GM12875 (cell line): Measurements from ENCODE around the gene FAM20C.
"Not testable (repeated sequence)": the region's sequence is repeated elsewhere in the genome, so short reads cannot be mapped to it uniquely, and the experiment has no call there.

Experiments used
- H3K4me3 ChIP-seq: one replicate; pipeline ENCODE4 v1.5.1; 2011; ENCODE audit warnings: low read depth, low read length, control low read depth
- CTCF ChIP-seq: IDR thresholded peaks from 2 replicates; pipeline ENCODE4 v1.5.1; 2011; ENCODE audit warnings: low read depth, mild to moderate bottlenecking, control low read depth, inconsistent platforms, low read length, moderate library complexity, borderline replicate concordance; ENCODE audit not compliant: insufficient read depth

FAM20C gene

GRCh38 chr7:259751-260405, 67.5 kb downstream of the FAM20C start:
- H3K4me3 ChIP-seq, result no peak overlapping the region
- TF ChIP-seq CTCF, result no peak

GRCh38 chr7:260441-261281, 68.3 kb downstream of the FAM20C start:
- no peak for TF ChIP-seq CTCF
- H3K4me3 ChIP-seq, result no peak overlapping the region

DNA sequence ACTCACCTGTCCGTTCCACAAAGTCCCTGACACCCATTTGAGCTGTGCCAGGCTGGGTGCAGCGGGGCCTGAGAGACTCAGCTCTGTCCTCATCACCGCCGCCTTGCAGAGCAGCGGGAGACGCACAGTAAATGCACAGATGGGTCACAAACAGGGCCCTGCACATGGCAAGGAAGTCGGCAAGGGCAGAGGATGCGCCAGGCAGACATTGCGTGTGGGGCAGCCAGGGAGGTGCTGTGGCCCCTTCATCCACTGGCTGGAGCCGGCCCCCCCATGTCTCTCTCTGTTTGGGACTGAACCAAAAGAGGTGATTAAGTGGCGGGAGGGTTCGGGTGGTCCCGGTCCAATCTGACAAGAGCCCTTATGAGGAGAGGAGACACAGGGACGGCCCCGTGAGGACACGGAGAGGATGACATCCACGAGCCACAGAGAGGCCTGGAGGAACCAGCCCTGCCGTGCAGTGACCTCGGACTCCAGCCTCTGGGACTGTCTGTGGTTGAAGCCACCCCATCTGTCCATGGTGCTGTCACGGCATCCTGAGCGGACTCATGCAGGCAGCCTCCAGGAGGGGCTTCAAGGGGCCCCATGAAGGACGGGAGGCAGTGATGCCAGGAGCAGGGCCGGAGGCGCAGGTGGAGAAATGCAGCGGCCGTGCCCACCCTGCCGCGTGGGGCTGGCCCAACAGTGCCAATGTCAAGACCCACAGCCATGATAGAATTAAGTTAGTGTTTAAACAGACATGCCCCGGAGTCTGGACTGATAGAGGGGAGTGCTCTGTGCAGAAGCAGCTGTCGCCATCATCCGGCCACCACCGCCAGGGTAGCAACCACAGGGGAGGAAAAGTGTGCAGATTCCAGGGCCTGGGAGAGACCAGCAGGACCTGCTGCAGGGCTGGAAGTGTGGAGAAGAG, 69.2 kb downstream of the FAM20C start:
- H3K4me3 ChIP-seq, result no peak overlapping the region
- TF ChIP-seq CTCF, result no peak

DNA sequence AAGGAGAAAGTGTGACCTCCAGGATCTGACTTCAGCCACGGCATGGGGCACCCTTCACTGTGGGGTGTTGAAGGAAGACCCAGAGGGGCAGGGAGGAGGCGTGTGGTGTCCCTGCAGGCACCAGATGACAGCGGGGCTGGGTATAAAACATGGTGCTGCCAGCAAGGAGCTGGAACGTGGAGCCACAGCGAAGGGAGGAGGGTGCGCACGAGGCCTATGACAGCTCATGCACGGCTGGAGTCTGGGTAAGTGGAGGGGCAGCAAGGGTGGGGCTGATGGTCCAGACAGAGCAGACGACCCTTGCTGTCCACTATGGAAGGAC, 69.8 kb downstream of the FAM20C start:
- H3K4me3 ChIP-seq, result no peak overlapping the region

GRCh38 chr7:262631-263311, 70.4 kb downstream of the FAM20C start:
- TF ChIP-seq CTCF, result peak; percentile 79
- not testable (repeated sequence) for H3K4me3 ChIP-seq

More for the DNA sequence above, 69.8 kb downstream of the FAM20C start:
- TF ChIP-seq CTCF, result no peak

DNA sequence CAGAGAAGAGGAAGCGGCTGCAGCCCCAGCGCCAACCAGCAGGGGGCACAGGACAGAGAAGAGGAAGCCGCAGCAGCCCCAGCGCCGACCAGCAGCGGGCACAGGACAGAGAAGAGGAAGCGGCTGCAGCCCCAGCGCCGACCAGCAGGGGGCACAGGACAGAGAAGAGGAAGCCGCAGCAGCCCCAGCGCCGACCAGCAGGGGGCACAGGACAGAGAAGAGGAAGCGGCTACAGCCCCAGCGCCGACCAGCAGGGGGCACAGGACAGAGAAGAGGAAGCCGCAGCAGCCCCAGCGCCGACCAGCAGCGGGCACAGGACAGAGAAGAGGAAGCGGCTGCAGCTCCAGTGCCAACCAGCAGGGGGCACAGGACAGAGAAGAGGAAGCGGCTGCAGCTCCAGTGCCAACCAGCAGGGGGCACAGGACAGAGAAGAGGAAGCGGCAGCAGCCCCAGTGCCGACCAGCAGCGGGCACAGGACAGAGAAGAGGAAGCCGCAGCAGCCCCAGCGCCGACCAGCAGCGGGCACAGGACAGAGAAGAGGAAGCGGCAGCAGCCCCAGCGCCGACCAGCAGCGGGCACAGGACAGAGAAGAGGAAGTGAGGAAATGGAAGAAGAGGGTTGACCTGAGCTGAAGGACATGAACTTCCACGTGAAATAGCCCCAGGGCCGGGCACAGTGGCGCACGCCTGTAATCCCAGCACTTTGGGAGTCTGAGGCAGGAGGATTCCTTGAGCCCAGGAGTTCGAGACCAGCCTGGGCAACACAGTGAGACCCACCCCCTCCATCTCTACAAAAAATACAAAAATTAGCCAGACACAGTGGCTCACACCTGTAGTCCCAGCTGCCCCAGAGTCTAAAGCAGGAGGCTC, 71.3 kb downstream of the FAM20C start:
- TF ChIP-seq CTCF, result peak; percentile 64
- not testable (repeated sequence) for H3K4me3 ChIP-seq
